Liver (tissue), 3 donors: ENCODE measurements around the gene PITPNC1.

Experiments
- ATF3 ChIP-seq: IDR thresholded peaks from 2 replicates; pipeline ENCODE4 v1.6.1; 2016; ENCODE audit warnings: antibody characterized with exemption
- CTCF ChIP-seq: fragments of 150-350 bp; IDR thresholded peaks from 2 replicates; pipeline ENCODE4 v1.5.1; 2017; ENCODE audit warnings: improper control_type of control experiment, low read depth, low read length; ENCODE audit not compliant: missing input control
- EGR1 ChIP-seq, 2 donors: IDR thresholded peaks; 2 replicates each; pipeline ENCODE4 v1.6.1; 2016 to 2018; ENCODE audit warnings: antibody characterized with exemption in 2 of 2, low read depth in 2 of 2
- FOXA1 ChIP-seq: IDR thresholded peaks from 2 replicates; pipeline ENCODE4 v1.6.1; 2016; ENCODE audit warnings: antibody characterized with exemption
- GABPA ChIP-seq, 2 donors: IDR thresholded peaks in 1 of 2; conservative IDR thresholded peaks in 1 of 2; 2 replicates each; pipeline ENCODE4 v1.6.1; 2016; ENCODE audit warnings: antibody characterized with exemption in 2 of 2, mild to moderate bottlenecking in 1 of 2, moderate library complexity in 1 of 2
- HNF4G ChIP-seq: IDR thresholded peaks from 2 replicates; pipeline ENCODE4 v1.6.1; 2016; ENCODE audit warnings: antibody characterized with exemption
- JUND ChIP-seq, 2 donors: IDR thresholded peaks; 2 replicates each; pipeline ENCODE4 v1.6.1; 2016; ENCODE audit warnings: antibody characterized with exemption in 2 of 2
- MAX ChIP-seq: IDR thresholded peaks from 2 replicates; pipeline ENCODE4 v1.6.1; 2016; ENCODE audit warnings: antibody characterized with exemption
- RAD21 ChIP-seq, 2 donors: IDR thresholded peaks; 2 replicates each; pipeline ENCODE4 v1.6.1; 2016; ENCODE audit warnings: antibody characterized with exemption in 2 of 2, mild to moderate bottlenecking in 2 of 2
- REST ChIP-seq: IDR thresholded peaks from 2 replicates; pipeline ENCODE4 v1.6.1; 2016; ENCODE audit warnings: antibody characterized with exemption, mild to moderate bottlenecking
- SP1 ChIP-seq: IDR thresholded peaks from 2 replicates; pipeline ENCODE4 v1.6.1; 2018; ENCODE audit warnings: antibody characterized with exemption, mild to moderate bottlenecking
- TAF1 ChIP-seq: conservative IDR thresholded peaks from 2 replicates; pipeline ENCODE4 v1.6.1; 2016; ENCODE audit warnings: antibody characterized with exemption, mild to moderate bottlenecking
- YY1 ChIP-seq: IDR thresholded peaks from 2 replicates; pipeline ENCODE4 v1.6.1; 2016; ENCODE audit warnings: antibody characterized with exemption, mild to moderate bottlenecking
- donor health status: healthy.
- donor health status: healthy.

GRCh38 chr17:67518876-67519275, 141.8 kb downstream of the PITPNC1 start:
- no peak for TF ChIP-seq RAD21 (IDR thresholded peaks at IDR 0.05)
- TF ChIP-seq GABPA (IDR thresholded peaks at IDR 0.05 in 1 of 2, conservative IDR thresholded peaks at IDR 0.05 in 1 of 2), result no peak
- TF ChIP-seq REST, result no peak
- no peak for TF ChIP-seq CTCF
- TF ChIP-seq TAF1, result no peak
- no peak for TF ChIP-seq SP1
- TF ChIP-seq HNF4G, result no peak
- no peak for TF ChIP-seq MAX
- no peak for TF ChIP-seq YY1
- TF ChIP-seq EGR1 (IDR thresholded peaks at IDR 0.05; ENCODE audit: low read depth in 2 of 2), result no peak
- TF ChIP-seq JUND (IDR thresholded peaks at IDR 0.05), result no peak
- TF ChIP-seq ATF3, result no peak
- no peak for TF ChIP-seq FOXA1
